SIG-M5 treated with dmso at 0.1 percent for 504 hours (cell line): ENCODE results near the gene PLCL2.
"Not testable (repeated sequence)": the region's sequence is repeated elsewhere in the genome, so short reads cannot be mapped to it uniquely, and the experiment has no call there.

Experiments
- DNase-seq: peaks from one replicate; lab custom pipeline; 2025; ENCODE audit not compliant: unreplicated experiment; lab: John Stamatoyannopoulos, UW

Gene PLCL2

GRCh38 chr3:17111586-17111985 is 226.8 kb downstream of the PLCL2 start:
- no peak for DNase-seq

- DNase-seq: no peak
These were observed 230.4 kb downstream of the PLCL2 start for GRCh38 chr3:17115186-17115585.

DNA sequence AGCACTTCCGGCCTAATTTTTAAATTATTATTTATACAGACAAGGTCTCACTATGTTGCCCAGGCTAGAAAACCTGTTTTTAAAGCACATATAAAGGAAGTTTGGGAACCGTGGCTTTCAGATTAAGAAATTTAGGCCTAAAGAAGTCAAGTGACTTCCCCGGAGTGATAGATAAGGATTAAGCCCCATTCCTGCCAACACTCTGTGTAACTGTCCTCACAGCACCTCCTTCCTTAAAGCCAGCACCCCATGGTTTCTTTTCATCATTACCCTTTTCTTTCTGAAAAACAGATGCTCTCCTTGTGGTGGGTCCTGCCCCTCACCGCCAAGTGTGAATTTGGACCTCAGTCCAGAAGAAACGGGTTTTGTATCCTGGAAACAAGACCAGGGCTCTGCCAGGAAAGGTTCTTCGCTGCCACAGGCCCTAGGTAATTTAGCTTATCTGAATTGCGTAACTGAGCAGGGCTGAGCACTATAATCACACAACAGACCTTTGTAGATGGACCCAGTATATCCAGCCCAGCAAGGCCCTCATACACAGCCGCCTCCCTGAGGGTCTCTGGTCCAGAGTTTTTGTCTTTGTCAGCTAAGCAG is 231.3 kb downstream of the PLCL2 start:
- no peak for DNase-seq

DNA sequence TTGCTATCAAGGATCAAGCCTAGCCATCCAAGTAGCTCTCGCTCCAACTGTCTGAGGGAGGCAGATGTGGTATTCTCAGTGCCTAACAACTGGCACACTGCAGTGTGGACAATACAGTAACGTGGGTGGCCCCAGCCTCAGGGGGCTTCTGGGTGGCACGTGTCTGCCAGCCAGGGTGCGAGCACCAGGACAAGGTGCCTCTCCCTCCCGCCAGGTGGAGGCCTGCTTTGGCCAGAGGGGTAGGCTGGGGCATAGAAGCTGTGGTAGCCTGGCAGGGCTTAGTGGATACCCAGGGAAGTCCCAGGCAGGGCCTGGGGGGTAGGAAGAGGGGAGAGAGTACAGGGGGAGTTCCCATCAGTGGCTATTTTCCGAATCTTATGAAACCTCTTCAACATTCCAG is 234.0 kb downstream of the PLCL2 start:
- no peak for DNase-seq

- no peak for DNase-seq
These were observed 234.7 kb downstream of the PLCL2 start for GRCh38 chr3:17119201-17120072.

DNA sequence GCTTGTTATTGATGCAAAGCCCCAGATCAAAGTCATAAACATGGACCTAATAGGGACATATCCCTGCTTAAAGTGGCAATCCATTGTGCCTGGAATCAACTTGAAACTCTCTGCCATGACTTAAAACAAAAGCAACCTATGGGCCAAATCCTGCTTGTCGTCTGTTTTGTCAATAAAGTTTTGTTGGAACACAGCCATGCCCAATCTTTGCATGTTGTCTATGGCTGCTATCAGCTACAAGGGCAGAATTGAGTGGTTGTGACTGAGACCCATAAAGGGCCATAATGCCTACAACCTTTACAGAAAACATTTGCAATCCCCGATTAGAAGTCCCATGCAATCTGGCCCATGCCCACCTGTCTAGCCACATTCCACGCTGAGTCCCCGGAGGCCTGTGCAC is 235.4 kb downstream of the PLCL2 start:
- DNase-seq: no peak

GRCh38 chr3:17121336-17121735 is 236.6 kb downstream of the PLCL2 start:
- no peak for DNase-seq

GRCh38 chr3:17122758-17123157 is 238.0 kb downstream of the PLCL2 start:
- DNase-seq: no peak

- no peak for DNase-seq
These were observed 241.1 kb downstream of the PLCL2 start for GRCh38 chr3:17125738-17126442.

DNA sequence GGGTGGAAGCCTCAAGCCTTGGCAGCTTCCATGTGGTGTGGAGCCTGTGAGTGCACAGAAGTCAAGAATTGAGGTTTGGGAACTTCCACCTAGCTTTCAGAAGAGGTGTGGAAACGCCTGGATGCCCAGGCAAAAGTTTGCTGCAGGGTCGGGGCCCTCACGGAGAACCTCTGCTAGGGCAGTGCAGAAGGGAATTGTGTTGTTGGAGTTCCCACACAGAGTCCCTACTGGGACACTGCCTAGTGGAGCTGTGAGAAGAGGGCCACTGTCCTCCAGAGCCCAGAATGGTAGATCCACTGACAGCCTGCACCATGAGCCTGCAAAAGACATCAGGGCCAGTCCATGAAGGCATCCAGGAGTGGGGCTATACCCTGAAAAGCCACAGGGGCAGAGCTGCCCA is 243.9 kb downstream of the PLCL2 start:
- not testable (repeated sequence) for DNase-seq

GRCh38 chr3:17129556-17129955 is 244.8 kb downstream of the PLCL2 start:
- DNase-seq: no peak

DNA sequence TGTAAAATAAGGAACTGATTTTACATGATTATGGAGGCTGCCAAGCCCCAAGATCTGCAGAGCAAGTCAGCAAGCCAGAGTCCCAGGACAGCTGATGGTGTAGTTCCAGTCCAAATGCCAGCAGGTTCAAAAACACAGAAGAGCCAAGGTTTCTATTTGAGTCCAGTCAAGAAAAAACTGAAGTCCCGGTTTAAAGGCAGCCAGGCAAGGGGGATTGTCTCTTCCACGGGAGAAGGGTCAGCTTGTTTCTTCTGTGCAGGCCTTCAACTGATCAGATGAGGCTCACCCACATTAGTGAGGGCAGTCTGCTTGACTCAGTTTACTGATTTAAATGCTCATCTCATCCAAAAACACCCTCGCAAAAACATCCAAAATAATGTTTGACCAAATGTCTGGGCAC is 246.2 kb downstream of the PLCL2 start:
- DNase-seq: no peak

DNA sequence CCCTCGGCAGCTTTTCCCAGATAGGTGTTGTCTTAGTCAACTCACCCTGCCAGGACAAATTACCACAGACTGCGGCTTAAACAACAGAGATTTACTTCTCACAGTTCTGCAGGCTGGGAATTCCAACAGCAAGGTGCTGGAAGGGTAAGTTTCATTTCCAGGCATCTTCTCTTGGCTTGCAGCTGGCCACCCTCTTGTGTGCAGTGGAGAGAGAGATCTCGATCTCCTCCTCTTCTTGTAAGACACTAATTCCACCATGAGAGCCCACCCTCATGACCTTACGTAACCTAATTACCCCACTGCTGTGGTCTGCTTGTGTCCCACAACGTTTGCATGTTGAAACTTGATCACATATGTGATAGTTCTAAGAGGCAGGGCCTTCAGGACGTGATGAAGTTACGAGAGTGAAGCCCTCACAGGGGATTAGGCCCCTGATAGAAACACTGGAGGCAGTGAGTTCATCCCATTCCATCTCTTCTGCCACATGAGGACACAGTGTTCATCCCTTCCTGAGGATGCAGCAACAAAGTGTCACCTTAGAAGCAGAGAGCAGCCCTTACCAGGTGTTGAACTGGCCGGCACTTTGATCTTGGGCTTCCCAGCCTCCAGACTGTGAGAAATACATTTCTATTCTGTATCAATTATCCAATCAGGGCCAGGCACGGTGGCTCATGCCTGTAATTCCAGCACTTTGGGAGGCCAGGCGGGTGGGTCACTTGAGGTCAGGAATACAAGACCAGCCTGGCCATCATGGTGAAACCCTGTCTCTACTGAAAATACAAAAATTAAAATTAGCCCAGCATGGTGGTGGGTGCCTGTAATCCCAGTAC is 247.7 kb downstream of the PLCL2 start:
- DNase-seq: no peak

- no peak for DNase-seq
These were observed 249.1 kb downstream of the PLCL2 start for GRCh38 chr3:17133632-17134545.

- DNase-seq: no peak
These were observed 250.9 kb downstream of the PLCL2 start for GRCh38 chr3:17135696-17136095.

DNA sequence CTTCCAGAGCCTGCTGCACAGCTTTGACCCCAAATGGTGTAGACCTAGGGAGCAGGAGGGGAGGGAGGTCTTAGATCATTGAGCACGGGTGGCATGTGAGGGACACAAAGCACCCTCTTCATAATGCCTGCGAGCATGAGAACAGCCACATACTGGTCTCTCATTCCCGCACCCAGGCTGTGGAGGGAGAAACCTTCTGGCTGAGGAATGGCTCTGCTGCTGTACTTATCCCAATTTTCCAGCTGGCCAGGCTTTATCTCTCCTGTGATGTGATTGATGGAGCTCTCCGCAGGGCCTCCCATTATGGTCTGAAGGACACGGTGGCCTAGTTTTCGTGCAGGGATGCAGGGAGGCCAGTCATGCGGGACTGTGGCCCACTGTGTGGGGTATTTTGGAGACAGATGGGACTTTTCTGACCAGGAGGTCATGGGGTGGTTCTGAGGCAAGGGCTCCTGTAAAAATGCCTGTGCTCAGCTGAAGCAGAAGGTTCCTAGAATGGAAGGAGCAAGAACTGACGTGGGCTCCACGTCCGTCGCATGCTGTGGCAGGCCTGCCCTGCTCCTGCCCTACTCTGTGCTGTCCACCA is 251.5 kb downstream of the PLCL2 start:
- no peak for DNase-seq

DNA sequence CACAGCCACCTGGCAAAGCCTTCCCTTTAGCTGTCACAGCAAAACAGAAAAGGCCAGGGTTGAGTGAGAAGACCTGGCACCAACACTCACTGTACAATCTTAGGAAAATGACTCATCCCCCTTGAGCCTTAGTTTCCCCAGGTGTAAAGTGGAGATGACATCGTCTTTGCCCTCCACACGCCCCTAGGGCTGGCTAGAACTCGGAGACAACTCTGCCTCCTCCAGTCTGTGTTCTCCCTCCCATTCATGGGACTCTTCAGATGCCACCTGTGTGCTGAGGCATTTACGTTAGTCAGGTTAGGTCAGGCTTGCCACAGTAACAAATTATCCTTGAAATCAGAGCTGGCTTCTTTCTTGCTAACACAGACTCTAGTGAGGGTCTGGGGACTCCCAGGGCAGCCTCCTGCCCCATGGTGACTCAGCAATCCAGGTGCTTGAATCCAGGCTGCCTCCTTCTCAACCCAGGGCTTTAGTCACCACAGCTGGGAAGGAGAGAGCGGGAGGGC is 252.6 kb downstream of the PLCL2 start:
- no peak for DNase-seq

GRCh38 chr3:17138246-17139039 is 253.7 kb downstream of the PLCL2 start:
- DNase-seq: no peak
